ENCODE data around the gene SLC43A1.

SLC43A1 gene

GRCh38 chr11:57523419-57523818 lies 7.9 kb upstream of the SLC43A1 start:
- Histone ChIP-seq H3K9me3 (ENCODE audit: severe bottlenecking) (no peaks in the 10 kb centered on the region), H3K4me1 (ENCODE audit: insufficient read depth, poor library complexity, severe bottlenecking) (no peaks in the 10 kb centered on the region), H3K27ac (ENCODE audit: poor library complexity, severe bottlenecking) (no peak overlapping the region), H3K27me3 (ENCODE audit: insufficient read depth, poor library complexity, severe bottlenecking) (no peaks in the 10 kb centered on the region), H3K36me3 (ENCODE audit: low read depth) (no peaks in the 10 kb centered on the region), H3K4me3 (ENCODE audit: severe bottlenecking) (no peak overlapping the region)
- DNase-seq (ENCODE audit: low spot score) = no peak
- no peak for TF ChIP-seq CTCF (IDR thresholded peaks at IDR 0.05; ENCODE audit: poor library complexity, severe bottlenecking)
- ATAC-seq (ENCODE audit: low read depth) = no peak

GRCh38 chr11:57521116-57521515 lies 5.6 kb upstream of the SLC43A1 start:
- Histone ChIP-seq H3K27ac (ENCODE audit: poor library complexity, severe bottlenecking) (no peak overlapping the region), H3K4me1 (ENCODE audit: insufficient read depth, poor library complexity, severe bottlenecking) (no peaks in the 10 kb centered on the region), H3K4me3 (ENCODE audit: severe bottlenecking) (no peak overlapping the region), H3K9me3 (ENCODE audit: severe bottlenecking) (no peaks in the 10 kb centered on the region), H3K36me3 (ENCODE audit: low read depth) (no peaks in the 10 kb centered on the region), H3K27me3 (ENCODE audit: insufficient read depth, poor library complexity, severe bottlenecking) (no peaks in the 10 kb centered on the region)
- TF ChIP-seq CTCF (IDR thresholded peaks at IDR 0.05; ENCODE audit: poor library complexity, severe bottlenecking) = no peak
- no peak for DNase-seq (ENCODE audit: low spot score)
- no peak for ATAC-seq (ENCODE audit: low read depth)

GRCh38 chr11:57516061-57516443 lies 550 bp upstream of the SLC43A1 start:
- Histone ChIP-seq H3K4me1 (ENCODE audit: insufficient read depth, poor library complexity, severe bottlenecking) (no peaks in the 10 kb centered on the region), H3K27ac (ENCODE audit: poor library complexity, severe bottlenecking) (no peak overlapping the region), H3K36me3 (ENCODE audit: low read depth) (no peaks in the 10 kb centered on the region), H3K4me3 (ENCODE audit: severe bottlenecking) (peak overlapping the region; percentile 53), H3K27me3 (ENCODE audit: insufficient read depth, poor library complexity, severe bottlenecking) (peaks cover 13% of the 10 kb centered on the region), H3K9me3 (ENCODE audit: severe bottlenecking) (no peaks in the 10 kb centered on the region)
- no peak for TF ChIP-seq CTCF (IDR thresholded peaks at IDR 0.05; ENCODE audit: poor library complexity, severe bottlenecking)
- no peak for ATAC-seq (ENCODE audit: low read depth)
- no peak for DNase-seq (ENCODE audit: low spot score)

GRCh38 chr11:57514538-57515331 lies 767 bp downstream of the SLC43A1 start:
- H3K4me1 ChIP-seq (ENCODE audit: insufficient read depth, poor library complexity, severe bottlenecking) = no peaks in the 10 kb centered on the region
- ATAC-seq (ENCODE audit: low read depth) (peak; percentile 35), DNase-seq (ENCODE audit: low spot score) (no peak)
- no peaks in the 10 kb centered on the region for H3K9me3 ChIP-seq (ENCODE audit: severe bottlenecking)
- H3K27me3 ChIP-seq (ENCODE audit: insufficient read depth, poor library complexity, severe bottlenecking) = peaks cover 13% of the 10 kb centered on the region
- H3K36me3 ChIP-seq (ENCODE audit: low read depth) = no peaks in the 10 kb centered on the region
- H3K27ac ChIP-seq (ENCODE audit: poor library complexity, severe bottlenecking) = no peak overlapping the region
- H3K4me3 ChIP-seq (ENCODE audit: severe bottlenecking) = peak overlapping the region; percentile 53
- TF ChIP-seq CTCF (IDR thresholded peaks at IDR 0.05; ENCODE audit: poor library complexity, severe bottlenecking) = no peak

GRCh38 chr11:57513911-57514537 lies 1.5 kb downstream of the SLC43A1 start:
- Histone ChIP-seq H3K27ac (ENCODE audit: poor library complexity, severe bottlenecking) (no peak overlapping the region), H3K4me3 (ENCODE audit: severe bottlenecking) (peak overlapping the region; percentile 53), H3K4me1 (ENCODE audit: insufficient read depth, poor library complexity, severe bottlenecking) (no peaks in the 10 kb centered on the region), H3K9me3 (ENCODE audit: severe bottlenecking) (no peaks in the 10 kb centered on the region), H3K36me3 (ENCODE audit: low read depth) (no peaks in the 10 kb centered on the region), H3K27me3 (ENCODE audit: insufficient read depth, poor library complexity, severe bottlenecking) (peaks cover 13% of the 10 kb centered on the region)
- DNase-seq (ENCODE audit: low spot score) (no peak), ATAC-seq (ENCODE audit: low read depth) (peak; percentile 19; the same call in 2 of the 3 replicates)
- TF ChIP-seq CTCF (IDR thresholded peaks at IDR 0.05; ENCODE audit: poor library complexity, severe bottlenecking) = no peak
